HEK293 (cell line): ENCODE measurements around the gene SPZ1.

ENCODE experiments used
- BCL6B ChIP-seq: fragments of 450-650 bp; formaldehyde crosslinking; IDR thresholded peaks from 2 replicates; pipeline ENCODE4 v1.5.1; 2017; ENCODE audit warnings: missing biosample characterization, missing genetic modification characterization
- GFI1B ChIP-seq: fragments of 450-650 bp; formaldehyde crosslinking; IDR thresholded peaks from 2 replicates; pipeline ENCODE4 v1.5.1; 2016; ENCODE audit warnings: missing biosample characterization, missing genetic modification characterization
- GLIS1 ChIP-seq: fragments of 450-650 bp; formaldehyde crosslinking; IDR thresholded peaks from 2 replicates; pipeline ENCODE4 v1.5.1; 2016; ENCODE audit warnings: missing biosample characterization, missing genetic modification characterization
- KLF8 ChIP-seq: fragments of 450-650 bp; formaldehyde crosslinking; IDR thresholded peaks from 2 replicates; pipeline ENCODE4 v1.5.1; 2016; ENCODE audit warnings: missing biosample characterization, missing genetic modification characterization
- OSR2 ChIP-seq: fragments of 450-650 bp; formaldehyde crosslinking; IDR thresholded peaks from 2 replicates; pipeline ENCODE4 v1.5.1; 2016; ENCODE audit warnings: missing biosample characterization, missing genetic modification characterization
- RBAK ChIP-seq: fragments of 450-650 bp; formaldehyde crosslinking; IDR thresholded peaks from 2 replicates; pipeline ENCODE4 v1.5.1; 2016; ENCODE audit warnings: missing biosample characterization, missing genetic modification characterization
- REST ChIP-seq: fragments of 450-650 bp; formaldehyde crosslinking; IDR thresholded peaks from 2 replicates; pipeline ENCODE4 v1.5.1; 2016; ENCODE audit warnings: missing biosample characterization, missing genetic modification characterization
- SALL2 ChIP-seq: fragments of 450-650 bp; formaldehyde crosslinking; IDR thresholded peaks from 2 replicates; pipeline ENCODE4 v1.5.0; 2017; ENCODE audit warnings: missing biosample characterization, mild to moderate bottlenecking, missing genetic modification characterization, borderline replicate concordance
- ZBTB21 ChIP-seq: fragments of 450-650 bp; formaldehyde crosslinking; IDR thresholded peaks from 2 replicates; pipeline ENCODE4 v1.5.1; 2017; ENCODE audit warnings: missing biosample characterization, missing genetic modification characterization
- ZBTB8A ChIP-seq: fragments of 450-650 bp; formaldehyde crosslinking; IDR thresholded peaks from 2 replicates; pipeline ENCODE4 v1.5.1; 2016; ENCODE audit warnings: missing biosample characterization, missing genetic modification characterization
- ZFHX2 ChIP-seq: fragments of 450-650 bp; formaldehyde crosslinking; conservative IDR thresholded peaks from 2 replicates; pipeline ENCODE4 v1.5.1; 2016; ENCODE audit warnings: missing biosample characterization, missing genetic modification characterization
- ZFP69B ChIP-seq: fragments of 450-650 bp; formaldehyde crosslinking; IDR thresholded peaks from 2 replicates; pipeline ENCODE4 v1.5.1; 2016; ENCODE audit warnings: missing biosample characterization, missing genetic modification characterization
- ZNF121 ChIP-seq: fragments of 450-650 bp; formaldehyde crosslinking; IDR thresholded peaks from 2 replicates; pipeline ENCODE4 v1.5.1; 2016; ENCODE audit warnings: missing biosample characterization, missing genetic modification characterization
- ZNF157 ChIP-seq: fragments of 450-650 bp; formaldehyde crosslinking; IDR thresholded peaks from 2 replicates; pipeline ENCODE4 v1.5.1; 2016; ENCODE audit warnings: missing biosample characterization, missing genetic modification characterization
- ZNF184 ChIP-seq: fragments of 450-650 bp; IDR thresholded peaks from 2 replicates; pipeline ENCODE4 v1.5.1; 2018; ENCODE audit warnings: missing biosample characterization, mild to moderate bottlenecking, missing genetic modification characterization
- ZNF266 ChIP-seq: fragments of 450-650 bp; formaldehyde crosslinking; IDR thresholded peaks from 2 replicates; pipeline ENCODE4 v1.5.1; 2016; ENCODE audit warnings: missing biosample characterization, missing genetic modification characterization, low read depth
- ZNF354C ChIP-seq: fragments of 450-650 bp; formaldehyde crosslinking; IDR thresholded peaks from 2 replicates; pipeline ENCODE4 v1.5.1; 2016; ENCODE audit warnings: missing biosample characterization, missing genetic modification characterization, low read depth, borderline replicate concordance
- ZNF433 ChIP-seq: fragments of 450-650 bp; formaldehyde crosslinking; IDR thresholded peaks from 2 replicates; pipeline ENCODE4 v1.5.1; 2016; ENCODE audit warnings: missing biosample characterization, missing genetic modification characterization, low read depth
- ZNF513 ChIP-seq: fragments of 450-650 bp; IDR thresholded peaks from 2 replicates; pipeline ENCODE4 v1.5.1; 2018; ENCODE audit warnings: missing biosample characterization, missing genetic modification characterization
- ZNF558 ChIP-seq: fragments of 450-650 bp; formaldehyde crosslinking; IDR thresholded peaks from 2 replicates; pipeline ENCODE4 v1.5.1; 2016; ENCODE audit warnings: missing biosample characterization, missing genetic modification characterization
- ZNF580 ChIP-seq: fragments of 450-650 bp; formaldehyde crosslinking; IDR thresholded peaks from 2 replicates; pipeline ENCODE4 v1.5.1; 2016; ENCODE audit warnings: missing biosample characterization, missing genetic modification characterization
- ZNF596 ChIP-seq: fragments of 450-650 bp; IDR thresholded peaks from 2 replicates; pipeline ENCODE4 v1.5.0; 2018; ENCODE audit warnings: missing biosample characterization, mild to moderate bottlenecking, missing genetic modification characterization, moderate library complexity
- ZNF624 ChIP-seq: fragments of 450-650 bp; formaldehyde crosslinking; IDR thresholded peaks from 2 replicates; pipeline ENCODE4 v1.5.1; 2017; ENCODE audit warnings: missing biosample characterization, missing genetic modification characterization
- ZNF660 ChIP-seq: fragments of 450-650 bp; IDR thresholded peaks from 2 replicates; pipeline ENCODE4 v1.5.1; 2018; ENCODE audit warnings: missing biosample characterization, mild to moderate bottlenecking, missing genetic modification characterization
- TF ChIP-seq, protein P1 (sequence below): fragments of 450-650 bp; formaldehyde crosslinking; IDR thresholded peaks from 2 replicates; pipeline ENCODE4 v1.5.1; 2017; ENCODE audit warnings: missing biosample characterization, missing genetic modification characterization
- TF ChIP-seq, protein P2 (sequence below): fragments of 450-650 bp; formaldehyde crosslinking; IDR thresholded peaks from 2 replicates; pipeline ENCODE4 v1.5.1; 2017; ENCODE audit warnings: missing biosample characterization, missing genetic modification characterization
- TF ChIP-seq, protein P3 (sequence below): fragments of 450-650 bp; formaldehyde crosslinking; conservative IDR thresholded peaks from 2 replicates; pipeline ENCODE4 v1.5.1; 2016; ENCODE audit warnings: low read depth, missing biosample characterization, missing genetic modification characterization

The SPZ1 gene

GRCh38 chr5:80288177-80288576, 31.6 kb upstream of the SPZ1 start (continued):
- TF ChIP-seq ZNF580 (tag by site-specific recombination) (no peak), ZBTB8A (tag by site-specific recombination) (0 out of 2 replicates have a peak, but pooled peaks have one; percentile 37), SALL2 (tag by site-specific recombination) (no peak), RBAK (tag by site-specific recombination) (no peak), BCL6B (no peak), ZNF266 (no peak), ZNF660 (tag by site-specific recombination) (no peak), ZNF157 (tag by site-specific recombination) (no peak), ZNF624 (no peak), KLF8 (no peak), ZBTB21 (0 out of 2 replicates have a peak, but pooled peaks have one; percentile 26), GFI1B (tag by site-specific recombination) (no peak), ZNF596 (tag by site-specific recombination) (no peak), ZNF121 (no peak), GLIS1 (tag by site-specific recombination) (no peak), ZFP69B (tag by site-specific recombination) (no peak), ZNF433 (peak; percentile 25; the same call in 1 of the 2 replicates), ZNF513 (tag by site-specific recombination) (no peak), REST (tag by site-specific recombination) (0 out of 2 replicates have a peak, but pooled peaks have one; percentile 33), ZNF354C (tag by site-specific recombination) (no peak), OSR2 (tag by site-specific recombination) (no peak), ZNF184 (tag by site-specific recombination) (no peak), ZNF558 (tag by site-specific recombination) (peak; percentile 73), ZFHX2 (tag by site-specific recombination) (no peak)
- TF ChIP-seq, protein P1, sequence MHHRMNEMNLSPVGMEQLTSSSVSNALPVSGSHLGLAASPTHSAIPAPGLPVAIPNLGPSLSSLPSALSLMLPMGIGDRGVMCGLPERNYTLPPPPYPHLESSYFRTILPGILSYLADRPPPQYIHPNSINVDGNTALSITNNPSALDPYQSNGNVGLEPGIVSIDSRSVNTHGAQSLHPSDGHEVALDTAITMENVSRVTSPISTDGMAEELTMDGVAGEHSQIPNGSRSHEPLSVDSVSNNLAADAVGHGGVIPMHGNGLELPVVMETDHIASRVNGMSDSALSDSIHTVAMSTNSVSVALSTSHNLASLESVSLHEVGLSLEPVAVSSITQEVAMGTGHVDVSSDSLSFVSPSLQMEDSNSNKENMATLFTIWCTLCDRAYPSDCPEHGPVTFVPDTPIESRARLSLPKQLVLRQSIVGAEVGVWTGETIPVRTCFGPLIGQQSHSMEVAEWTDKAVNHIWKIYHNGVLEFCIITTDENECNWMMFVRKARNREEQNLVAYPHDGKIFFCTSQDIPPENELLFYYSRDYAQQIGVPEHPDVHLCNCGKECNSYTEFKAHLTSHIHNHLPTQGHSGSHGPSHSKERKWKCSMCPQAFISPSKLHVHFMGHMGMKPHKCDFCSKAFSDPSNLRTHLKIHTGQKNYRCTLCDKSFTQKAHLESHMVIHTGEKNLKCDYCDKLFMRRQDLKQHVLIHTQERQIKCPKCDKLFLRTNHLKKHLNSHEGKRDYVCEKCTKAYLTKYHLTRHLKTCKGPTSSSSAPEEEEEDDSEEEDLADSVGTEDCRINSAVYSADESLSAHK (tag by site-specific recombination): no peak
- TF ChIP-seq, protein P2, sequence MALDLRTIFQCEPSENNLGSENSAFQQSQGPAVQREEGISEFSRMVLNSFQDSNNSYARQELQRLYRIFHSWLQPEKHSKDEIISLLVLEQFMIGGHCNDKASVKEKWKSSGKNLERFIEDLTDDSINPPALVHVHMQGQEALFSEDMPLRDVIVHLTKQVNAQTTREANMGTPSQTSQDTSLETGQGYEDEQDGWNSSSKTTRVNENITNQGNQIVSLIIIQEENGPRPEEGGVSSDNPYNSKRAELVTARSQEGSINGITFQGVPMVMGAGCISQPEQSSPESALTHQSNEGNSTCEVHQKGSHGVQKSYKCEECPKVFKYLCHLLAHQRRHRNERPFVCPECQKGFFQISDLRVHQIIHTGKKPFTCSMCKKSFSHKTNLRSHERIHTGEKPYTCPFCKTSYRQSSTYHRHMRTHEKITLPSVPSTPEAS (tag by site-specific recombination): no peak
- TF ChIP-seq, protein P3, sequence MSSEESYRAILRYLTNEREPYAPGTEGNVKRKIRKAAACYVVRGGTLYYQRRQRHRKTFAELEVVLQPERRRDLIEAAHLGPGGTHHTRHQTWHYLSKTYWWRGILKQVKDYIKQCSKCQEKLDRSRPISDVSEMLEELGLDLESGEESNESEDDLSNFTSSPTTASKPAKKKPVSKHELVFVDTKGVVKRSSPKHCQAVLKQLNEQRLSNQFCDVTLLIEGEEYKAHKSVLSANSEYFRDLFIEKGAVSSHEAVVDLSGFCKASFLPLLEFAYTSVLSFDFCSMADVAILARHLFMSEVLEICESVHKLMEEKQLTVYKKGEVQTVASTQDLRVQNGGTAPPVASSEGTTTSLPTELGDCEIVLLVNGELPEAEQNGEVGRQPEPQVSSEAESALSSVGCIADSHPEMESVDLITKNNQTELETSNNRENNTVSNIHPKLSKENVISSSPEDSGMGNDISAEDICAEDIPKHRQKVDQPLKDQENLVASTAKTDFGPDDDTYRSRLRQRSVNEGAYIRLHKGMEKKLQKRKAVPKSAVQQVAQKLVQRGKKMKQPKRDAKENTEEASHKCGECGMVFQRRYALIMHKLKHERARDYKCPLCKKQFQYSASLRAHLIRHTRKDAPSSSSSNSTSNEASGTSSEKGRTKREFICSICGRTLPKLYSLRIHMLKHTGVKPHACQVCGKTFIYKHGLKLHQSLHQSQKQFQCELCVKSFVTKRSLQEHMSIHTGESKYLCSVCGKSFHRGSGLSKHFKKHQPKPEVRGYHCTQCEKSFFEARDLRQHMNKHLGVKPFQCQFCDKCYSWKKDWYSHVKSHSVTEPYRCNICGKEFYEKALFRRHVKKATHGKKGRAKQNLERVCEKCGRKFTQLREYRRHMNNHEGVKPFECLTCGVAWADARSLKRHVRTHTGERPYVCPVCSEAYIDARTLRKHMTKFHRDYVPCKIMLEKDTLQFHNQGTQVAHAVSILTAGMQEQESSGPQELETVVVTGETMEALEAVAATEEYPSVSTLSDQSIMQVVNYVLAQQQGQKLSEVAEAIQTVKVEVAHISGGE: peak; percentile 65
